ENCODE data around the gene NPAS3.

Gene NPAS3

GRCh38 chr14:33563191-33563900 lies 624.7 kb downstream of the NPAS3 start:
- CTCF ChIA-PET, result interaction anchor here (0.7 kb wide), 1 partner anchor 220 kb away, joined by 3 read pairs; no protein-coding TSS in a partner anchor
- H3K4me1 ChIP-seq (ENCODE audit: control insufficient read depth, insufficient read depth, low read length), result peaks cover 10% of the 10 kb centered on the region; the same call in 1 of the 2 replicates

GRCh38 chr14:33563901-33564197 lies 625.2 kb downstream of the NPAS3 start:
- no peak overlapping the region for H3K4me3 ChIP-seq (ENCODE audit: low read depth, low read length)
- no peaks in the 10 kb centered on the region for H3K9me3 ChIP-seq (ENCODE audit: control insufficient read depth, insufficient read depth, low read depth, low read length)
- no peaks in the 10 kb centered on the region for H3K36me3 ChIP-seq (ENCODE audit: control insufficient read depth in 2 of 2, insufficient read depth in 1 of 2, low read length in 2 of 2)
- TF ChIP-seq YY1 (tag by site-specific recombination; IDR thresholded peaks at IDR 0.05), result no peak
- TF ChIP-seq ZNF473 (tag by site-specific recombination; IDR thresholded peaks at IDR 0.05), result no peak
- TF ChIP-seq ZNF184 (tag by site-specific recombination; IDR thresholded peaks at IDR 0.05), result no peak
- TF ChIP-seq ZNF707 (tag by site-specific recombination; IDR thresholded peaks at IDR 0.05), result no peak
- TF ChIP-seq ZNF169 (tag by site-specific recombination; IDR thresholded peaks at IDR 0.05), result no peak
- no peak for TF ChIP-seq BCL11B (tag by site-specific recombination; IDR thresholded peaks at IDR 0.05; ENCODE audit: low read depth)
- no peak for TF ChIP-seq ZNF155 (tag by site-specific recombination; IDR thresholded peaks at IDR 0.05)
- TF ChIP-seq ZNF214 (tag by site-specific recombination; IDR thresholded peaks at IDR 0.05; ENCODE audit: borderline replicate concordance), result no peak
- TF ChIP-seq ZNF398 (tag by site-specific recombination; IDR thresholded peaks at IDR 0.05), result no peak
- no peak overlapping the region for H3K27ac ChIP-seq (ENCODE audit: extremely low read depth, low read depth, low read length)
- POLR2A ChIA-PET, result no interaction called here
- CTCF ChIA-PET, result no interaction called here
- H3K4me1 ChIP-seq (ENCODE audit: control insufficient read depth, insufficient read depth, low read length), result peaks cover 10% of the 10 kb centered on the region; the same call in 1 of the 2 replicates

More at GRCh38 chr14:33563191-33563900, 624.7 kb downstream of the NPAS3 start:
- POLR2A ChIA-PET, result no interaction called here
- Histone ChIP-seq H3K27ac (ENCODE audit: extremely low read depth, low read depth, low read length) (no peak overlapping the region), H3K9me3 (ENCODE audit: control insufficient read depth, insufficient read depth, low read depth, low read length) (no peaks in the 10 kb centered on the region), H3K36me3 (ENCODE audit: control insufficient read depth in 2 of 2, insufficient read depth in 1 of 2, low read length in 2 of 2) (no peaks in the 10 kb centered on the region), H3K4me3 (ENCODE audit: low read depth, low read length) (no peak overlapping the region)
- TF ChIP-seq ZSCAN4 (tag by site-specific recombination; IDR thresholded peaks at IDR 0.05), result peak; percentile 28; the same call in 1 of the 2 replicates
- TF ChIP-seq YY1 (tag by site-specific recombination; IDR thresholded peaks at IDR 0.05), result no peak

- Histone ChIP-seq H3K4me3 (ENCODE audit: low read depth, low read length) (no peak overlapping the region), H3K27ac (ENCODE audit: extremely low read depth, low read depth, low read length) (no peak overlapping the region), H3K4me1 (ENCODE audit: control insufficient read depth, insufficient read depth, low read length) (peaks cover 10% of the 10 kb centered on the region; the same call in 1 of the 2 replicates), H3K36me3 (ENCODE audit: control insufficient read depth in 2 of 2, insufficient read depth in 1 of 2, low read length in 2 of 2) (no peaks in the 10 kb centered on the region), H3K9me3 (ENCODE audit: control insufficient read depth, insufficient read depth, low read depth, low read length) (no peaks in the 10 kb centered on the region)
- ChIA-PET CTCF (no interaction called here), POLR2A (no interaction called here)
- TF ChIP-seq ZNF157 (tag by site-specific recombination; IDR thresholded peaks at IDR 0.05), result no peak
- TF ChIP-seq ZBTB20 (tag by site-specific recombination; IDR thresholded peaks at IDR 0.05), result no peak
- 0 out of 2 replicates have a peak, but pooled peaks have one; percentile 25 for TF ChIP-seq GLIS1 (tag by site-specific recombination; IDR thresholded peaks at IDR 0.05)
- no peak for TF ChIP-seq ZNF138 (tag by site-specific recombination; IDR thresholded peaks at IDR 0.05; ENCODE audit: borderline replicate concordance)
- no peak for TF ChIP-seq KLF1 (tag by site-specific recombination; IDR thresholded peaks at IDR 0.05)
- peak; percentile 52; the same call in 1 of the 2 replicates for TF ChIP-seq PRDM10 (tag by site-specific recombination; IDR thresholded peaks at IDR 0.05)
Observed at GRCh38 chr14:33564774-33565630, 626.3 kb downstream of the NPAS3 start.
